NCI-H345 (cell line): ENCODE measurements around the gene HDAC3.

Experiments used
- DNase-seq: peaks from one replicate; lab custom pipeline; 2025; lab: John Stamatoyannopoulos, UW

HDAC3 gene

GRCh38 chr5:141636413-141637122 is at the start of gene HDAC3, which contains the start of gene RELL2:
HDAC3 (minus strand) TSS chr5:141636849; CDS start chr5:141636790, 59 bp downstream.
RELL2 (plus strand) TSS chr5:141636997; CDS start chr5:141638226, 1,229 bp downstream.
- peak; percentile 94 for DNase-seq

- no peak for DNase-seq
Measured at GRCh38 chr5:141685591-141685990, 48.9 kb upstream of the HDAC3 start.

DNA sequence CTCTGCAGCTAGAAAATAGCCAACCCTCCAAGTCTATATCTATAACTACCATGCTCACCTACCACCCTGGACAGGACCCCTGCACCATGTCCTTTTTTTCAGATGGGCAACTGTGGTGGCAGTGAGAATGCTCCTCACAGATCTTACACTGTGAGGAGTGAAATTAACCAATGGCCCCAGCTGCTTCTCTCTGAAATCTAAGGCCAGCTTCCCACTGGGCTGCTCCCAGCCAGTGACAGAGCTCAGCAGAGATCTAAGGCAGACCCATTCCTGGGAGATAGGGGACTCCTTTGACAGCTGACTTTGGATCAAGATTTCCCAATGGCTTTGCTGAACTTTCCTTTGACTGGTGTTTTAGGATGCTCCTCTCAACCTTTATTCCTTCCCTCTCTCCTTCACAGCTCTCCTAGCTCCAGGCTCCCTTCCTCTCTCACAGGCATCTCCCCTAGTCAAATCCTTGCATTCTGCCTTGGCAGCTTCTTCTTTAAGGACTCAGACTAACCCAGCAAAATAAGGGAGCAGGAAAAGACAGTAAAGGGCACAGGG is 47.0 kb upstream of the HDAC3 start:
- DNase-seq: no peak

DNA sequence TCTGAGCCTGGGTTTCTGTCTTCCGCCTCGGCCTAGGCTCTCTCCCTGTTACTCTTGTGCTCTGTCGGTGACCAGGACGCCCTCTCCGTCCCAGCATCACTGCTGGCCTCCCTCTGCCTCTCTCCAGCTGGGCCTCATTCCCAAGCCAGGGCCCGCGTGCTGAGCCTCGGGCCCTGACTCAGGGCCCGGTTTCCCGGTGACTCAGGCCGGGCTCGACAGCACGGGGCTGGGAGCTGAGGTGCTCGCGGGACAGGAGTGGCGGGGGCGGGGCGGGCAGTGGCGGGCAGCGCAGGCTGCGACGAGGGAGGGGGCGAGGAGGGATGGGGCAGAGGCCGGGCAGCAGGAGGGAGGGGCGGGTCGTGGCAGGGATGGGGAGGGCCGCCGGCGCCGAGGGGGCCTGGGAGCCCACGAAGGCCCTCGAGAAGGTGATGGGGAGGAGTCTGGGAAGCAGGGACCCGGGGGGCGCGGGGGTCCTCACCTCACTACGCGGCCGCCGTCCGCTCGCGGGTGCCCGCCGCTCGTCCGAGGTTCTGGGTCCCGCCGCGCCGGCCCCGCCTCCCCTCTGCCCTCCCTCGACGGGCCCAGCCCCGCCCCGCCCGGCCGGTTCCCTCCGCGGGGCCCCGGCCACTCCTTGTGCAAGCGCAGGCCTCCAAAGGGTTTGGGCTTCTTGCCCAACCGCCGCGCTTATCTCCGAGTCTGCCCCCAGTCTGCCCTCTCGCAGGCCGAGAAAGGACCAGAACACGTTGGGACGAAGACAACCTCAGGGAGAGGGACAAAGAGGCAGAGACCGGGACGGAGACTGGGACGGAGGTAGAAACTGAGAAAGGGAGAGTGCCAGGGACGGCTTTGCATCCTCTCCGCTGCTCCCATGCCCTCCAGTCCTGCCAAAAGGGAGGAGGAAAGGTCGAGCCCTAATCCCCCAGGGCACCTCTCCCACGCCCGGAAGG is 45.3 kb upstream of the HDAC3 start, which contains the start of gene ARAP3:
Gene ARAP3, minus strand, starts transcription at position 536 of the 947 bp plus-strand sequence. CDS start 1,744 bp downstream, outside the sequence.
- peak; percentile 19 for DNase-seq

DNA sequence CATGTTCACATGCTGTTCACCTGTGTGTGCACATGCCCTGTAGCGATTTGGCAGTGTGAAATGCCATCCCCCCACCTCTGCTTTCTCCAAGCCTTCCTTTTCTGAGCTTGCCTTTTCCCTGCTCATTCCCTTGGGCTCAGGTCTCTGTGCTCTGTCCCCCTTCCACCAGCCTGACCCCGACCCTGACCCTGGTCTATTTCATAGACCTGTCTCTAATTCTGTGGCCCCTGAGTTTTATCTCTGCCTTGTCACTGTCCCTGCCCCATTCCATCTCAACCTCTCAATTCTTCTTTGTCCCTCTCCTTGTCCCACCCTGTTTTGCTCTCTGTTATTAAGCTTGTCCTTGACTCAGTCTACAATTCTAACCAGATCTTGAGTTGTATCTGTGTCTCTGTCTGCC is 44.6 kb upstream of the HDAC3 start:
- no peak for DNase-seq

DNA sequence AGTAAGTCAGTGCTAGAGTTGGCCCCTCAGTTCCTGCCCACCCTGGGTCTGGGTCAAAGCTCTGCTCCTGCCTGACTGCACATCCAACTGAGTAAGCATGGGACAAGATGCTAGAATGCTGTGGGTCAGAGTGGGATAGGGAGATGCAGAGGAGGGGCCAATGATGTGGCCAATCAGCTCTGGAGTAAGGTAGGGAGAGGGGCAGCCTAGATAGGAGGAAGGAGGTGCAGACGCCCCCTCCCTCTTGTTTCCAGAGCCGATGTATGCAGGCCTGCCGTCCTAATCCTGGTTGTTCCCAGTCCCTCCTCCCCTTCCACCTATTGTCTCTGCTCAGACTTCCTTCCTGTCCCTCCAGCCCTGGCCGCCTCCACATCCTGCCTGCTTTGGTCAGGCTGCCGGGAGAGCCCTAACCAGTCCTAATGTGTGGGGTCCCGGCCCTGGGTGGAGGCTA is 44.1 kb upstream of the HDAC3 start:
- DNase-seq: no peak

- DNase-seq: no peak
Measured at GRCh38 chr5:141680178-141680577, 43.5 kb upstream of the HDAC3 start.

GRCh38 chr5:141677415-141677814 is 40.8 kb upstream of the HDAC3 start:
- no peak for DNase-seq

DNA sequence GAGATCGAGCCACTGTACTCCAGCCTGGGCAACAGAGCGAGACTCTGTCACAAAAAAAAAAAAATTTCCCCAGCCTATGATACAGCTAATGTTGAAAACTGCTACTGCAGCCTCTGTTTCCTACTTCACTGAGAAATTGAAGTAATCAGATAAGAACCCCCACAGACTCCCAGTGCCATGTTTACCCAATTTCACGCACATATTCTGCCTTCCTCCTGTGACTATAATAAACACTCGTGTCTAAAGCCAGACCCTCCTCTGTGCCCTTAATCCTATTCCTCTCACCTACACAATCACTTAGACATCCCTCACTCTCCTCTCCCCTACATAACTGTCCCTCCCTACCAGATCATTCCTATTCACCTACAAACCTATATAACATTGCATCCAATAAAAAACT is 39.0 kb upstream of the HDAC3 start:
- DNase-seq: no peak

- DNase-seq: no peak
Measured at GRCh38 chr5:141674747-141675146, 38.1 kb upstream of the HDAC3 start.

- DNase-seq: no peak
Measured at GRCh38 chr5:141672841-141673813, 36.5 kb upstream of the HDAC3 start.

GRCh38 chr5:141672071-141672840 is 35.6 kb upstream of the HDAC3 start:
- DNase-seq: no peak

- no peak for DNase-seq
Measured at GRCh38 chr5:141669520-141669919, 32.9 kb upstream of the HDAC3 start.

DNA sequence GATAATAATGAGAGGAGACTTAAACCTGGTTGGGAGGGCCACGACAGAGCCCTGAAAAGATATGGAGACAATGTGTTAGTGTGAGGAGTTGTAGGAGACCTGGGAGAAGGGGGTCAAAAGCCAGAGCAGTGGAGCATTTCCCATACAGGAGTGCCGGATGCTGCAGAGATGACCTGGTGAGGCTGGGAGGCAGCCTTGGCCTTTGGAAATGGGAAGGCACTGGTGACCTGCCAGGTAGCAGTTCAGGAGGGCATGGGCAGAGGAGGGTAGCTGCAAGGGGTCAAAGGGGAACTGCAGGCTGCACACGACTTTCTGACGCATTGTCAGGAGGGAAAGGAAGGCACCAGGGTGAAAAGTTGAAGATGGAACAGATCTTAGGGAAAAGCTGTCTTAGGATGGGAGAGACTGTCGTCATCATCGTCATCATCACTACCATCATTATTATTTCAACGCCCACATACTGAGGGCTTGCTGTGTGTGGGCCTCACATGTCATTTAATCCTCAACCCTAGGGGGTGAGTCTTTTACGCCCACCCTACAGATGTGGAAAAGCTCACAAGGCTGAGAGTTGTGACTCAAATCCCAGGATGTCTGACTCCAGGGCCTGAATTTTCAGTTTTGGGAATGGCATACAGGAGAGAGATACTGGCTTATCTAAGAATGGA is 32.1 kb upstream of the HDAC3 start:
- no peak for DNase-seq

DNA sequence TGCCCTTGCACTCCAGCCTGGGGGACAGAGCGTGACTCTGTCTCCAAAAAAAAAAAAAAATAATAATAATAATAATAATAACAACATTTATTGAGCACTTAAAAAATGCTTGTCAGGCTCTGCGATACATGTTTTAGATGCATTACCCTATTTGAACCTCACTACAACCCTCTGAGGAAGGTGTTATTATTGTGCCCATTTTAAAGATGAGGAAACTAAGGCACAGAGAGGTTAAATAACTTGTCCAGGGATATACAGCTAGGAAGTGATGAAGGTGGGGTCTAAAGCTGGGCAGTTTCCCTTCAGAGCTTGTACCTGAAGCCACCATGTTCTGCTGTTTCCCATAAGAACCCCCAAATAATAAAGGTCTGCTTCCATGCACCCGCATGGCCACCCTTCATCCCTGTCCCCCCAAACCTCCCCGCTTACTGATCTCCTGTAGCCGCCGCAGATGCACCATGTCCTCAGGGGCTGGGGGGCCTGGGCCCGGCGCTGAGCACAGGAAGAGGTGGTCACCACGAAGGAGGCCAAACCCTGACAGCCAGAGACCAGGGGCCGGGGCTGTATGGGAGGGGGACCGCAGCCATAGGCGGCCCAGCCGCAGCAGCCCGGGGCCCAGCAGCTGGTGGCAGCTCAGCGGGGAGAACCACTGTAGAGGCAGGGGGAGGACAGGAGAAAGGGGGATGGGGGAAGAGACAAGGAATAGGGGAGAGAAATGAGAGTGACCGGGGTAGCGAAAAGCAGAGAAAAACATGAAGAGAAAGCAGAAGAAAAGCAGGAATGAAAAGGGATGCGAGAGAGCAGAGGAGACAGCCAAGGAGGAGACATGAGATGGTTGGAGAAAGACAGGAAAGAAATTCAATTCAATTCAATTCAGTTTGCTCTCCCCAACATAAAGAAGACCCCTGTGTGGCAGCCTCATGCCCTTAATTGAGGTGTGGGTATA is 29.6 kb upstream of the HDAC3 start:
- DNase-seq: no peak

- peak; percentile 67 for DNase-seq
Measured at GRCh38 chr5:141664733-141665461, 28.2 kb upstream of the HDAC3 start.

- DNase-seq: no peak
Measured at GRCh38 chr5:141663506-141663905, 26.9 kb upstream of the HDAC3 start.

- no peak for DNase-seq
Measured at GRCh38 chr5:141662028-141662427, 25.4 kb upstream of the HDAC3 start.
